ENCODE results near the gene PLEKHJ1. TPM values are rescaled to one million over a fixed set of nuclear protein-coding genes. Genes with fewer than 3 reads are reported as not detected.

PLEKHJ1 gene
- total RNA-seq, 1 experiment from 2014 or later, result 92.4 TPM

Other genes starting within 250 kb of the PLEKHJ1 start
- 69.4 and 76.1 TPM in 2 replicates for gene BTBD2, start 220.6 kb downstream of the PLEKHJ1 start, total RNA-seq (2014; rRNA removed)
- 44.0 and 49.5 TPM in 2 replicates for gene MKNK2, start 185.1 kb downstream of the PLEKHJ1 start, total RNA-seq (2014; rRNA removed)
- gene MOB3A, start 140.0 kb downstream of the PLEKHJ1 start, total RNA-seq (2014; rRNA removed), result 26.5 and 33.9 TPM in 2 replicates
- gene IZUMO4, start 139.4 kb downstream of the PLEKHJ1 start, total RNA-seq (2014; rRNA removed), result 0.83 and 1.2 TPM in 2 replicates
- gene AP3D1, start 84.8 kb downstream of the PLEKHJ1 start, total RNA-seq (2014; rRNA removed), result 112 and 125 TPM in 2 replicates
- gene DOT1L, start 72.4 kb downstream of the PLEKHJ1 start, total RNA-seq (2014; rRNA removed), result 7.4 and 7.5 TPM in 2 replicates
- 31.7 and 41.6 TPM in 2 replicates for gene SF3A2, start 495 bp upstream of the PLEKHJ1 start, total RNA-seq (2014; rRNA removed)
- 13.8 and 14.1 TPM in 2 replicates for gene AMH, start 13.0 kb upstream of the PLEKHJ1 start, total RNA-seq (2014; rRNA removed)
- 219 TPM in 2 replicates for gene JSRP1, start 20.1 kb upstream of the PLEKHJ1 start, total RNA-seq (2014; rRNA removed)
- gene PEAK3, start 45.8 kb upstream of the PLEKHJ1 start, total RNA-seq (2014; rRNA removed), result 0.19 and 0.63 TPM in 2 replicates
- gene LINGO3, start 71.8 kb upstream of the PLEKHJ1 start, total RNA-seq (2014; rRNA removed), result not detected in 2 replicates
- 195 and 198 TPM in 2 replicates for gene LSM7, start 92.3 kb upstream of the PLEKHJ1 start, total RNA-seq (2014; rRNA removed)
- gene SPPL2B, start 92.4 kb upstream of the PLEKHJ1 start, total RNA-seq (2014; rRNA removed), result 25.3 and 26.1 TPM in 2 replicates
- gene TMPRSS9, start 123.9 kb upstream of the PLEKHJ1 start, total RNA-seq (2014; rRNA removed), result not detected in 2 replicates
- 47.1 and 52.9 TPM in 2 replicates for gene TIMM13, start 191.3 kb upstream of the PLEKHJ1 start, total RNA-seq (2014; rRNA removed)
- gene LMNB2, start 220.6 kb upstream of the PLEKHJ1 start, total RNA-seq (2014; rRNA removed), result 261 TPM in 2 replicates
- 42.6 and 49.8 TPM in 2 replicates for gene GADD45B, start 239.8 kb upstream of the PLEKHJ1 start, total RNA-seq (2014; rRNA removed)

All from LHCN-M2 (cell line).